Stimulated activated CD4-positive, alpha-beta T cell treated with anti-CD3 and anti-CD28 coated beads, Interleukin-12 subunit alpha, Interleukin-12 subunit beta, amount 100 ng/mL, for 24 hours (primary cell): ENCODE results near the gene ING1.
"Not testable (repeated sequence)": the region's sequence is repeated elsewhere in the genome, so short reads cannot be mapped to it uniquely, and the experiment has no call there.

Experiments used
- DNase-seq, 2 experiments: peaks; one replicate each; pipeline ENCODE4 v3.0.0-alpha.2; 2020; ENCODE audit warnings: low read depth in 2 of 2

Gene ING1

GRCh38 chr13:110713642-110713952 is at the start of gene ING1:
Gene ING1, plus strand, starts transcription at chr13:110713700. Its CDS starts 450 bp downstream, at chr13:110714150.
- no peak for DNase-seq

DNA sequence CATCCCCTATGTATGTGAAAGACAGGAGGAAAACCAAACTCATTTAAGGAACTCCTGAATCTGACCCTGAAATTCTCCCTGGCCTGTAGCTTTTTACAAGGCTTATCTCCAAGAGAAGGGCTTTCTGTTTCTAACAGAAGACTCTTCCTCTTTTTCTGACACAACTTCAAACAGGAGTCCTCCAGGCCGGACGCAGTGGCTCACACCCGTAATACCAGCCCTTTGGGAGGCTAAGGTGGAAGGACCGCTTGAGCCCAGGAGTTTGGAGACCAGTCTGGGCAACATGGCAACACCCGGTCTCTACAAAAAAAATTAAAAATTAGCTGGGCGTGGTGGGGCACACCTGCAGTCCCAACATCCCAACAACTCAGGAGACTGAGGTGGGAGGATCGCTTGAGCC is 49.5 kb upstream of the ING1 start:
- no peak for DNase-seq

DNA sequence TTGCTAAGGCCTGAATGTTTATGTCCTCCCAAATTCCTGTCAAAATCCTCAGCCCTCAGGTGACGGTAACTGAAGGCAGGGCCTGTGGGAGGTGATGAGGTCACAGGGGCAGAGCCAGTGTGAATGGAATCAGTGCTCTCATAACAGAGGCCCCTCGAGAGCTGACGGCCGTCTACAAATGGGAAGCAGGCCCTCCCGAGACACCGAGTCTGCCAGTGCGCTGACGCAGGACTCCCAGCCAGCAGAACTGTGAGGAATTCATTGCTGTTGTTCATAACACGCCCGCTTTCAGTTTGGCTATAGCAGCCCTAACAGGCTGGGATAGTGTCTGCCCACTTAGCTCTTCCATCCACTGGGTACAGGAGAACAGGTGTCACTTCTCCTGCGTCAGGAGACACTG is 48.8 kb upstream of the ING1 start:
- no peak for DNase-seq

DNA sequence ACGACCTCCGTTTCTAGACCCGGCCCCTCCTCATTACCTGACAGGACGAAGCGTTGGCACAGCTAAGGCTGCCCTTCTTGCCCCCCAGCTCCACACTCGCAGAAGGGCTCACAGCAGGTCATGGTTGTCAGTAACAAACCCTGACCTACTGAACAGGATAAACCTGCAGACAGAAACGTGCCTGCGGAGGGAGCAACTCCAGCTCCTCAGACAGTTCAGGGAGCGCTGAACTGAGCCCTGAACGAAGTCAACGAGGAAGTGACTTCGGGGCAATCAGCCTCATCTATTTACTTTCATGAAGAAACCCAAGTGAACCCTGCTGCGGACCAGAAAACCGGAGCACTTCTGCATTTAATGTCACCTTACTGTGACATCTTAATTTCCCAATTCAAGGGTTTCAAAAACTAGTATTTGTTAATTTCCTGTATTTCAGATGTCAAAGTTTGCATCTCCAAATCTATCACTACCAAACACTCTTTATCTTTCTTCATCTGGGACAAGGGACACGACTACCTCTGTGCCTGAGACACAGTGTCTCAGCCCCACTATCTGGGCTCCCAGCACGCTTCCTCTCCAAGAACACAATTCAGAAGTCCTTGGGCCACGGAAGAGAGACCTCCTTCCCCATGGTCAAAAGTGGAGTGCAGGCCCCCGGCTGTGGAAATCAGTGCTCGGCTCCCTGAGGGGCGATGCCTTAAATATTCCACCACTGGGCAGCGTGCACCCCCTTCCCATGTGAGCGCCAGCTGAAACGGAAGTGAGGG is 47.8 kb upstream of the ING1 start:
- DNase-seq: no peak

- DNase-seq: no peak
Observed at GRCh38 chr13:110666255-110666533, 47.3 kb upstream of the ING1 start.

GRCh38 chr13:110669036-110669435 is 44.5 kb upstream of the ING1 start:
- DNase-seq: no peak

DNA sequence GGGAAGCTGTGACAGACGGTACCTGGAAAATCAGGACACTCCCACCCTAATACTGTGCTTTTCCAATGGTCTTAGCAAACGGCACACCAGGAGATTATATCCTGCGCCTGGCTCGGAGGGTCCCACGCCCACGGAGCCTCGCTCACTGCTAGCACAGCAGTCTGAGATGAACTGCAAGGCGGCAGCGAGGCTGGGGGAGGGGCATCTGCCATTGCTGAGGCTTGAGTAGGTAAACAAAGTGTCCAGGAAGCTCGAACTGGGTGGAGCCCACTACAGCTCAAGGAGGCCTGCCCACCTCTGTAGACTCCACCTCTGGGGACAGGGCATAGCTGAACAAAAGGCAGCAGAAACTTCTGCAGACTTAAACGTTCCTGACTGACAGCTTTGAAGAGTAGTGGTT is 43.7 kb upstream of the ING1 start:
- DNase-seq: not testable (repeated sequence)

GRCh38 chr13:110676595-110677587 is 36.6 kb upstream of the ING1 start:
- peak in 1 of 2 experiments; percentile 21 for DNase-seq

DNA sequence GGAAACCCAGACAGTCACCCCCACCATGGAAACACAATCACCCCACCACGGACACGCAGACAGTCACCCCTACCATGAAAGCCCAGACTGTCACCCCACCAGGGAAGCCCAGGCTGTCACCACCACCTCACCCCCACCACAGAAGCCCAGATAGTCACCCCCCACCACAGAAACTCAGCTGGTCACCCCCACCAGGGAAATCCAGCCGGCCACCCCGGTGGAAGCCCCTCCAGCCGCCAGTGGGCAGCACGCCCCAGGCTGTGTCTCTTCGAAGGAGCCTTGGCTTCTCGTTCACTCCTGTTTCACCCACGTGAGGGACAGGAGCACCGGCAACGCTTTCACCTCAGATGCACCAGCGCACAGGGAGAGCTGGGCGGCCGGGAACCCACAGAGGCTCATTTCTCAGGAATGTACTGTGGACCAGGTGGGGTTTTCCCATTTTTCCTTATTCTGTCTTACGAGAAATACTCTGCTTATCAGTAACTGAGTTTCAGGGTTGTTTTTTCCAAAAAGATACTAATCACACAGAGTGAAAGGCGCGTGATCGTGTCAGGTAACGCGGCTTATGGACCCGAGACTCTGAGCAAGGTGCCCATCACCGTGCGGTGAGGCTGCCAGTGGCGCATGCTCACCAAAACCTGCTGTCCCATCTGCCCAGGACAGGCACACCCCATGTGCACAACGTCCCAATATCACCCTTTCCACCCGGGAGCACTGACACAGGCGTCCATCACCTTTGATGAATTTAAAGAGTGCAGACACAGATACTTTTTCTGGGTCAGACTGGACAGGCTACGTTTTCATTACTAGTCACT is 35.6 kb upstream of the ING1 start:
- no peak for DNase-seq

GRCh38 chr13:110680852-110681251 is 32.6 kb upstream of the ING1 start:
- DNase-seq: no peak

- no peak for DNase-seq
Observed at GRCh38 chr13:110681868-110682550, 31.5 kb upstream of the ING1 start.

DNA sequence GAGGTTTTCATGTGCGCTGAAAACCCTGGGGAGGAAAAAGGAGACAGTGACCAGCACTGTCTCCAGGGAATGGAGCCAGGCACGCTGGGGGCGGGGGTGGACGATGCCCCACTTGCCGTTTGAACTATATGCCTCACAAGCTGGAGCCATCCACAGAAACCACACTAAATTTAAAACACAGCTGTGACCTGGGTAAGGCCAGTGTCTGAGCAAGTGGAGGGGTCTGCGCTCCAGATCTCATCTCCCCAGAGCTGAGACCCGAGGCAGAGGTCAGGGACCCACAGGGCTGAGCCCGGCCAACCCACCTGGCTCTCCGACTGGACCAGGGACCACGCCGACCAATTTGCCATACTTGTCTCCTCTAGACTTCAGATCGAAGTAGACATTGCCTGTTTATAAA is 30.8 kb upstream of the ING1 start:
- no peak for DNase-seq

DNA sequence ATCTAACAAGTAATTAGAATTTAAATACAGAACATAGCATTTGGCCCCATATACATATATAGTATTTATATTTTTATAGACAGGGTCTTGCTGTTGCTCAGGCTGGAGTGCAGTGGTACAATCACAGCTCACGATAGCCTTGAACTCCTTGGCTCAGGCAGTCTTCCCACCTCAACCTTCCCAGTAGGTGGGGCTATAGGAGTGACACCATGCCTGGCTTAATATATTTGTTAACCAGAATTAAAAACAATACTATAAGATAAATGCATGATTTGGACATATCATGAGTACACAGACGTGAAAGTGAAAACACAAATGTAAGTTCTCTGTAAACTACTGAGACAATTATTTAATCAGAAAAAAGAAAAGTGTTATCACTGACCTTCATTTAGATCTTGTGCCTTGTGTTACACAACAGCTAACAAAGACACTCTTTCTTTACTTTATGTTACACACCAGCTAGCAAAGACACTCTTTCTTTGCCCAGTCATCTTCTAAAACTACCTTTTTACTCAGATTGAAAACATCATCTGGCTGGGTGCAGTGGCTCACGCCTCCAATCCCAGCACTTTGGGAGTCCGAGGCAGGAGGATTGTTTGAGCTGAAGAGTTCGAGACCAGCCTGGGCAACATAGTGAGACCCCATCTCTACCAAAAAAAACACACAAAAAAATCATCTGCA is 30.2 kb upstream of the ING1 start:
- no peak for DNase-seq

DNA sequence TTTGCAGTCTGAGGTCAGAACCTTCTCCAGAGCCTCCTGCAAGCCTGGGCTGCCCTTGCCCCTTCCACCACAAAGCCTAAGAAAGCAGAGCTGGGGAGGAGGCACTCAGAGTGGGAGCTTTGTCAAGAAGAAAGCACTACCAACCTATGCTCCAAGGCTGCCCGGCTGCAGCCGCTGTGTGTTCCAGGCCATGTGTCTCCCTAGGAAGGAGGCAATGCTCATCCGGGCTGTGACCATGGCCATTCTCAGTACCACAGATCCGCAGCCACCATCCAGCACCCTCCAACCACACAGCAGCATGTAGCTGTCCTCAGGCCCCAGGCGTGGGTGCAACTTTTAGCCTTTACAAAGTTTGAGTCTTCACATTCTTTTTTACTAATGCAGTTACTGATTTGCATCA is 29.6 kb upstream of the ING1 start:
- DNase-seq: no peak

GRCh38 chr13:110684388-110685056 is 29.0 kb upstream of the ING1 start:
- no peak for DNase-seq

GRCh38 chr13:110685305-110686020 is 28.0 kb upstream of the ING1 start:
- no peak for DNase-seq

GRCh38 chr13:110687736-110688135 is 25.8 kb upstream of the ING1 start:
- DNase-seq: no peak

DNA sequence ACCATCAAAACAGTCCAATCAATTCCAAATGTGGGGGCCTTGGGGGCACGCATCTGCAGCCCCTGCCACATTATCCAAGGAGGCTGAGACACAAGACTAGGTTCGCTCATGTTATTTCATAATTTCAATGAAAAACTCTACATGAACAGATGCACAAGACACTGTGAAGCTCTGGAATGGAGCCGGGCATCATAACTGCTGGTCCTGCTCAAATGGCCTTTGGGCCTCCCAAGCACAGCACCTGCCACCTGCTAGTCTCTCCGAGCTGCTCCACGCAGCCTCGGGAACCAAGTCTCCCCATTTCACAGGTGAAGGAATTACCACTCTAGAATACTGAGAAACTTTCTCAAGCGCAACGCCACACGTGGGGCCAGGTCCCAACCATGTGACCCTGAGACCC is 24.5 kb upstream of the ING1 start:
- no peak for DNase-seq

GRCh38 chr13:110689711-110690110 is 23.8 kb upstream of the ING1 start:
- DNase-seq: no peak

- no peak for DNase-seq
Observed at GRCh38 chr13:110690516-110690915, 23.0 kb upstream of the ING1 start.
